Stomach (tissue), 9 donors: ENCODE results near the gene FAM110D. TPM values are rescaled to one million over a fixed set of nuclear protein-coding genes. Genes with fewer than 3 reads are reported as not detected.

Experiments
- DNase-seq, 2 donors: peaks; one replicate each; pipeline versions ENCODE4 v3.0.0 to v3.0.0-alpha.2; 2013 to 2019
- H3K27ac ChIP-seq, 5 donors: fragments of 200-600 bp in 4 of 5; sonication (generic) in 4 of 5; one replicate each; pipeline ENCODE4 v1.5.1; 2013 to 2019; ENCODE audit warnings: mild to moderate bottlenecking in 1 of 5, moderate library complexity in 1 of 5
- H3K27me3 ChIP-seq, 3 donors: fragments of 200-600 bp; sonication (generic); one replicate each; pipeline ENCODE4 v1.5.1; 2017 to 2019; ENCODE audit warnings: mixed run types in 1 of 3
- H3K36me3 ChIP-seq, 4 donors: fragments of 200-600 bp; sonication (generic); 1 replicate in 3 of 4; 2 replicates in 1 of 4; pipeline ENCODE4 v1.5.1; 2016 to 2019
- H3K4me1 ChIP-seq, 4 donors: fragments of 200-600 bp; sonication (generic); one replicate each; pipeline ENCODE4 v1.5.1; 2016 to 2019
- H3K4me3 ChIP-seq, 4 donors: fragments of 200-600 bp; sonication (generic) in 3 of 4; one replicate each; pipeline ENCODE4 v1.5.1; 2016 to 2019; ENCODE audit warnings: mild to moderate bottlenecking in 1 of 4
- H3K9me3 ChIP-seq, 4 donors: fragments of 200-600 bp; sonication (generic); one replicate each; pipeline ENCODE4 v1.5.1; 2016 to 2019
- CTCF ChIP-seq, 7 experiments: fragments of 450-650 bp in 4 of 7; fragments of 200-600 bp in 3 of 7; sonication (generic) in 3 of 7; IDR thresholded peaks; one replicate each; pipeline ENCODE4 v1.5.1; 2016 to 2019; ENCODE audit warnings: antibody characterized with exemption in 7 of 7, control low read depth in 2 of 7, mild to moderate bottlenecking in 1 of 7
- EP300 ChIP-seq: sonication (generic); formaldehyde crosslinking; IDR thresholded peaks from one replicate; pipeline ENCODE4 v1.6.1; 2017; ENCODE audit warnings: antibody characterized with exemption
- POLR2A ChIP-seq, 4 donors: fragments of 450-650 bp; IDR thresholded peaks; one replicate each; pipeline ENCODE4 v1.6.1; 2016; ENCODE audit warnings: antibody characterized with exemption in 4 of 4, control low read depth in 2 of 4, mild to moderate bottlenecking in 1 of 4, moderate library complexity in 1 of 4
- POLR2AphosphoS5 ChIP-seq, 3 donors: sonication (generic); formaldehyde crosslinking; IDR thresholded peaks; one replicate each; pipeline ENCODE4 v1.6.1; 2016; ENCODE audit warnings: antibody characterized with exemption in 3 of 3
- WGBS, 5 donors: extraction: QIAGEN DNeasy Blood & Tissue Kit in 3 of 5; methylation state at CpG; one replicate each; pipeline versions ENCODE4 v1.1.5 to v1.1.7; 2013 to 2018; 5-methylcytosine and 5-hydroxymethylcytosine counted together
- intact Hi-C: fragments of 100-400 bp; cut with DNase I; formaldehyde crosslinking; loops from one replicate; pipeline ENCODE4 v1.15.1; 2023; ENCODE audit warnings: low total_unique reads
- polyA plus RNA-seq, 3 donors: library from polyadenylated mRNA; stranded (reverse); fragments of 200-250 nt; gene quantifications; one replicate each; pipeline ENCODE4 v1.2.3, GENCODE V29; 2013
- total RNA-seq, 5 donors: library from RNA; depleted of rRNA; stranded (reverse); fragments of >200 nt; gene quantifications; one replicate each; pipeline versions ENCODE4 v1.1.0 to v1.2.3, GENCODE V29; 2014 to 2016
- donor health status: healthy with polysubstance abuse.
- donor health status: Bipolar disorder and iron deficiency.
- donor health status: healthy.

The FAM110D gene
- total and polyA plus RNA-seq, 8 donors, result 1.00 to 15.6 (median 1.4) TPM; not detected in 3

- intact Hi-C loops, result no loop called here
- WGBS, 5 donors, result 77 to 85% (median 80%) methylated on average over 4 of the region's 4 CpGs
- Histone ChIP-seq H3K36me3 (peaks cover 0 to 9% (median 4%) of the 10 kb centered on the region in 4 donors), H3K27ac (no peak overlapping the region), H3K4me3 (no peak overlapping the region), H3K9me3 (no peaks in the 10 kb centered on the region), H3K27me3 (peaks cover 0 to 13% (median 3%) of the 10 kb centered on the region in 3 donors), H3K4me1 (peaks cover 21 to 54% (median 50%) of the 10 kb centered on the region in 4 donors)
- TF ChIP-seq POLR2A (IDR thresholded peaks at IDR 0.05) (no peak), POLR2AphosphoS5 (IDR thresholded peaks at IDR 0.05) (no peak), EP300 (no peak), CTCF (IDR thresholded peaks at IDR 0.05) (no peak)
- no peak for DNase-seq
These were observed 7.9 kb downstream of the FAM110D start for GRCh38 chr1:26166719-26167281.

GRCh38 chr1:26168410-26169197 lies 9.7 kb downstream of the FAM110D start, which contains the start of gene C1orf232:
TSS of gene C1orf232 (minus strand) at chr1:26168963. CDS start at chr1:26168499, 464 bp downstream.
- TF ChIP-seq EP300, result no peak
- no peak for TF ChIP-seq POLR2A (IDR thresholded peaks at IDR 0.05)
- TF ChIP-seq POLR2AphosphoS5 (IDR thresholded peaks at IDR 0.05), result no peak
- no peak for TF ChIP-seq CTCF (IDR thresholded peaks at IDR 0.05)
- Histone ChIP-seq H3K36me3 (peaks cover 0 to 10% (median 5%) of the 10 kb centered on the region in 4 donors), H3K9me3 (no peaks in the 10 kb centered on the region), H3K27me3 (no peaks in the 10 kb centered on the region), H3K4me1 (peaks cover 17 to 44% (median 42%) of the 10 kb centered on the region in 4 donors), H3K4me3 (peak within 1 kb of the TSS; percentile 75 to 93 (median 84)), H3K27ac (peak within 1 kb of the TSS; percentile 75 to 91 (median 85))
- 56 to 67% (median 66%) methylated on average over 5 of the region's 5 CpGs for WGBS, 5 donors
- DNase-seq, result no peak
- intact Hi-C loops, result no loop called here

GRCh38 chr1:26169198-26169554 lies 10.3 kb downstream of the FAM110D start:
- Histone ChIP-seq H3K9me3 (no peaks in the 10 kb centered on the region), H3K27me3 (no peaks in the 10 kb centered on the region), H3K36me3 (peaks cover 0 to 10% (median 5%) of the 10 kb centered on the region in 4 donors), H3K4me3 (peak overlapping the region; percentile 75 to 93 (median 84)), H3K27ac (peak overlapping the region in 4 of 5 donors; percentile 85 to 91 (median 86)), H3K4me1 (peaks cover 12 to 39% (median 37%) of the 10 kb centered on the region in 4 donors)
- no peak for TF ChIP-seq POLR2AphosphoS5 (IDR thresholded peaks at IDR 0.05)
- TF ChIP-seq EP300, result no peak
- TF ChIP-seq CTCF (IDR thresholded peaks at IDR 0.05), result no peak
- intact Hi-C loops, result no loop called here
- 53 to 73% (median 57%) methylated on average over 4 of the region's 4 CpGs for WGBS, 5 donors
- no peak for DNase-seq

DNA sequence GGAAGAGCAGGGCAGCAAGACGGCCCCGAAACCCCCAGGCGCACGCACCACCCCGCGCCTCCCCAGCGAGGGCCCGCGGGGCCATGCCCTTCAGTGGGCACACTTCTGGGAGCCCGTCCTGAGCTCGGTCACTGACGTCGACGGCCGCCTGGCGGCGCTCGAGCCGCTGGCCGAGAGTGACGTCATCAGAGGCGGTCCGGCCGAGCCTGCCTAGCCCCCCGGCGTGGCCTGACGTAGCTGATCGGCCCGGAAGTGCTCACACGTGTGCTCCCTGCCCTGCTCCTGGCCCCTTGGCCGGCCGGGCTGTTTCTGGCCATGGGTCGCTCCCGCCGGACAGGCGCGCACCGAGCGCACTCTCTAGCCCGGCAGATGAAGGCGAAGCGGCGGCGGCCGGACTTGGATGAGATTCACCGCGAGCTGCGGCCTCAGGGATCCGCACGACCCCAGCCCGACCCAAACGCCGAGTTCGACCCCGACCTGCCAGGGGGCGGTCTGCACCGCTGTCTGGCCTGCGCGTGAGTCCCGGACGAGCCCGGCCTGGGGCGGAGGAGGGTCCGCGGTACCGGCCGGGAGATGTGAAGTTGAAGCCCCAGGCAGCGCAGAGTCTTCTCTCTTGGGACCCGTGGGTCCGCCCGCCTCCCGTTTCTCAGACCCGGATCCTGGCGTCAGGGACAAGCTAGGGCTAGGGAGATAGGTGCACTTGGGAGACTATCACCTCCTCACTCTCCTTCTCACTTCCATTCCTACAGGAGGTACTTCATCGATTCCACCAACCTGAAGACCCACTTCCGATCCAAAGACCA lies 11.0 kb downstream of the FAM110D start, which contains the start of gene ZNF593:
Gene ZNF593 (plus strand): TSS at position 240 of the 803 bp plus-strand sequence. CDS start 76 bp downstream, at position 316.
- TF ChIP-seq EP300 (no peak), POLR2A (IDR thresholded peaks at IDR 0.05) (peak in 1 of 4 donors; percentile 21), CTCF (IDR thresholded peaks at IDR 0.05) (peak in 5 of 7 experiments; percentile 81 to 90 (median 86)), POLR2AphosphoS5 (IDR thresholded peaks at IDR 0.05) (peak; percentile 52 to 91 (median 81))

More for the DNA sequence above, 11.0 kb downstream of the FAM110D start, which contains the start of gene ZNF593:
- peaks cover 12 to 32% (median 31%) of the 10 kb centered on the region in 4 donors for H3K4me1 ChIP-seq
- H3K27me3 ChIP-seq, result no peaks in the 10 kb centered on the region
- WGBS, 5 donors, result 1% methylated on average over 21 to 76 of the region's 76 CpGs
- peak; percentile 94 to 98 for DNase-seq
- intact Hi-C loops, result no loop called here
- H3K27ac ChIP-seq, result peak within 1 kb of the TSS; percentile 75 to 91 (median 85)
- H3K36me3 ChIP-seq, result peaks cover 0 to 10% (median 5%) of the 10 kb centered on the region in 4 donors
- H3K4me3 ChIP-seq, result peak within 1 kb of the TSS; percentile 75 to 93 (median 84)
- no peaks in the 10 kb centered on the region for H3K9me3 ChIP-seq
